HG02870 (cell line): ENCODE results near the gene MKNK1.

Experiments
- ATAC-seq: cut with Tn5 transposase; IDR thresholded peaks from one replicate; pipeline ENCODE4 v1.9.1; 2021; ENCODE audit warnings: mild to moderate bottlenecking, moderate library complexity; ENCODE audit not compliant: unreplicated experiment

The MKNK1 gene

GRCh38 chr1:46525253-46525983 is 78.7 kb downstream of the MKNK1 start:
- no peak for ATAC-seq

GRCh38 chr1:46524843-46525242 is 79.2 kb downstream of the MKNK1 start:
- no peak for ATAC-seq

- ATAC-seq: no peak
Observed at GRCh38 chr1:46523496-46524353, 80.3 kb downstream of the MKNK1 start.

- no peak for ATAC-seq
Observed at GRCh38 chr1:46522969-46523320, 81.1 kb downstream of the MKNK1 start.

GRCh38 chr1:46522184-46522968 is 81.7 kb downstream of the MKNK1 start:
- ATAC-seq: peak; percentile 41

GRCh38 chr1:46521414-46521813 is 82.7 kb downstream of the MKNK1 start:
- no peak for ATAC-seq

- ATAC-seq: no peak
Observed at GRCh38 chr1:46520063-46520911, 83.8 kb downstream of the MKNK1 start.

- ATAC-seq: no peak
Observed at GRCh38 chr1:46519209-46519608, 84.9 kb downstream of the MKNK1 start.

GRCh38 chr1:46517932-46518498 is 86.1 kb downstream of the MKNK1 start:
- ATAC-seq: no peak

GRCh38 chr1:46517010-46517600 is 87.0 kb downstream of the MKNK1 start:
- no peak for ATAC-seq

- no peak for ATAC-seq
Observed at GRCh38 chr1:46516200-46516950, 87.7 kb downstream of the MKNK1 start.

- ATAC-seq: no peak
Observed at GRCh38 chr1:46515576-46515975, 88.5 kb downstream of the MKNK1 start.

- ATAC-seq: no peak
Observed at GRCh38 chr1:46513536-46513935, 90.5 kb downstream of the MKNK1 start.

GRCh38 chr1:46512792-46513190 is 91.3 kb downstream of the MKNK1 start:
- ATAC-seq: no peak

- ATAC-seq: no peak
Observed at GRCh38 chr1:46512135-46512791, 91.8 kb downstream of the MKNK1 start.

- ATAC-seq: no peak
Observed at GRCh38 chr1:46510998-46511365, 93.1 kb downstream of the MKNK1 start.

- no peak for ATAC-seq
Observed at GRCh38 chr1:46510341-46510997, 93.6 kb downstream of the MKNK1 start.

- ATAC-seq: no peak
Observed at GRCh38 chr1:46508757-46509156, 95.3 kb downstream of the MKNK1 start.
